ENCODE data around the gene SAMD5. TPM values are rescaled to one million over a fixed set of nuclear protein-coding genes. Genes with fewer than 3 reads are reported as not detected.

The SAMD5 gene
- total and polyA plus RNA-seq, 2 experiments from 2014 or later: 1.9 to 12.6 TPM

- Histone ChIP-seq H3K4me3 (no peak overlapping the region), H3K36me3 (replicated peaks; ENCODE audit: insufficient read depth, low read depth) (no peaks in the 10 kb centered on the region), H3K79me2 (peaks cover 17% of the 10 kb centered on the region), H3K9me2 (replicated peaks; ENCODE audit: insufficient read depth) (no peaks in the 10 kb centered on the region), H3K9me3 (ENCODE audit: low read depth) (no peaks in the 10 kb centered on the region), H3K4me2 (no peak overlapping the region), H3K4me1 (ENCODE audit: insufficient read depth) (peaks cover 6% of the 10 kb centered on the region), H3K27ac (no peak overlapping the region), H3K27me3 (no peaks in the 10 kb centered on the region), H2AFZ (no peak overlapping the region), H4K20me1 (ENCODE audit: insufficient read depth, poor library complexity, severe bottlenecking) (no peaks in the 10 kb centered on the region)
- WGBS (ENCODE audit: low lambda C conversion rate, missing lambda C conversion rate): 96% methylated on average over 3 of the region's 3 CpGs
- TF ChIP-seq EZH2 (IDR thresholded peaks at IDR 0.05; ENCODE audit: borderline replicate concordance): no peak
- TF ChIP-seq EZH2phosphoT487 (IDR thresholded peaks at IDR 0.05; ENCODE audit: low read depth, severe bottlenecking, unreplicated experiment): no peak
- TF ChIP-seq, protein P1, sequence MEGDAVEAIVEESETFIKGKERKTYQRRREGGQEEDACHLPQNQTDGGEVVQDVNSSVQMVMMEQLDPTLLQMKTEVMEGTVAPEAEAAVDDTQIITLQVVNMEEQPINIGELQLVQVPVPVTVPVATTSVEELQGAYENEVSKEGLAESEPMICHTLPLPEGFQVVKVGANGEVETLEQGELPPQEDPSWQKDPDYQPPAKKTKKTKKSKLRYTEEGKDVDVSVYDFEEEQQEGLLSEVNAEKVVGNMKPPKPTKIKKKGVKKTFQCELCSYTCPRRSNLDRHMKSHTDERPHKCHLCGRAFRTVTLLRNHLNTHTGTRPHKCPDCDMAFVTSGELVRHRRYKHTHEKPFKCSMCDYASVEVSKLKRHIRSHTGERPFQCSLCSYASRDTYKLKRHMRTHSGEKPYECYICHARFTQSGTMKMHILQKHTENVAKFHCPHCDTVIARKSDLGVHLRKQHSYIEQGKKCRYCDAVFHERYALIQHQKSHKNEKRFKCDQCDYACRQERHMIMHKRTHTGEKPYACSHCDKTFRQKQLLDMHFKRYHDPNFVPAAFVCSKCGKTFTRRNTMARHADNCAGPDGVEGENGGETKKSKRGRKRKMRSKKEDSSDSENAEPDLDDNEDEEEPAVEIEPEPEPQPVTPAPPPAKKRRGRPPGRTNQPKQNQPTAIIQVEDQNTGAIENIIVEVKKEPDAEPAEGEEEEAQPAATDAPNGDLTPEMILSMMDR (IDR thresholded peaks at IDR 0.05; ENCODE audit: poor library complexity): no peak
- no peak for DNase-seq (ENCODE audit: low spot score)
Measured at GRCh38 chr6:147548921-147549475, 40.5 kb downstream of the SAMD5 start.

GRCh38 chr6:147549531-147549930 lies 41.0 kb downstream of the SAMD5 start:
- Histone ChIP-seq H3K36me3 (replicated peaks; ENCODE audit: insufficient read depth, low read depth) (no peaks in the 10 kb centered on the region), H2AFZ (no peak overlapping the region), H3K9me3 (ENCODE audit: low read depth) (no peaks in the 10 kb centered on the region), H3K4me3 (no peak overlapping the region), H3K79me2 (peaks cover 17% of the 10 kb centered on the region), H3K9me2 (replicated peaks; ENCODE audit: insufficient read depth) (no peaks in the 10 kb centered on the region), H3K4me1 (ENCODE audit: insufficient read depth) (peaks cover 6% of the 10 kb centered on the region), H3K4me2 (no peak overlapping the region), H4K20me1 (ENCODE audit: insufficient read depth, poor library complexity, severe bottlenecking) (no peaks in the 10 kb centered on the region), H3K27me3 (no peaks in the 10 kb centered on the region), H3K27ac (no peak overlapping the region)
- no peak for DNase-seq (ENCODE audit: low spot score)
- WGBS (ENCODE audit: low lambda C conversion rate, missing lambda C conversion rate): 77% methylated on average over 4 of the region's 4 CpGs
- no peak for TF ChIP-seq EZH2phosphoT487 (IDR thresholded peaks at IDR 0.05; ENCODE audit: low read depth, severe bottlenecking, unreplicated experiment)
- TF ChIP-seq EZH2 (IDR thresholded peaks at IDR 0.05; ENCODE audit: borderline replicate concordance): no peak
- TF ChIP-seq, protein P1 (IDR thresholded peaks at IDR 0.05; ENCODE audit: poor library complexity): no peak

DNA sequence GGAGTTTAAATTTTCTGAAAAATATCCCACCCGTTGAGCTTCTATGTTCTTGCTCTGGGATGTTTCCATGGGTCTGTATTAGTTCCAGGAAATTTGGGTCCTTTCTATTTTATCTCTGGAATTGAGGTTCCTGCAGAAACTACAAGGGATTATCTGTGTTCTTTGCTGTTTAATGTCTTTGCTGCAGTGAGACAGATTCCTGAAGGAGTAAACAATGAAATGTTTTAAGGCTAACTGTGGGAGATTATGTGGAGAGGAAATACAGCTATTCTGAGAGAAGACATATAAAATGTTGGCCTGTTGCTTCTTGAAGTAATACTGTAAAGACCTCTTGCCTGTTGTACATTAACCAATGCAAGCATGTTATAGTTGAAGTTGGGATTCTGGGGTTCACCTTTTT lies 43.5 kb downstream of the SAMD5 start:
- Histone ChIP-seq H4K20me1 (ENCODE audit: insufficient read depth, poor library complexity, severe bottlenecking) (no peaks in the 10 kb centered on the region), H3K27me3 (no peaks in the 10 kb centered on the region), H3K36me3 (replicated peaks; ENCODE audit: insufficient read depth, low read depth) (no peaks in the 10 kb centered on the region), H3K4me1 (ENCODE audit: insufficient read depth) (peaks cover 6% of the 10 kb centered on the region), H3K4me2 (no peak overlapping the region), H3K9me3 (ENCODE audit: low read depth) (no peaks in the 10 kb centered on the region), H3K9me2 (replicated peaks; ENCODE audit: insufficient read depth) (no peaks in the 10 kb centered on the region), H3K79me2 (peaks cover 11% of the 10 kb centered on the region), H2AFZ (no peak overlapping the region), H3K27ac (no peak overlapping the region), H3K4me3 (no peak overlapping the region)
- WGBS (ENCODE audit: low lambda C conversion rate, missing lambda C conversion rate): 38% methylated on average over 1 of the region's 1 CpG
- no peak for DNase-seq (ENCODE audit: low spot score)
- no peak for TF ChIP-seq EZH2 (IDR thresholded peaks at IDR 0.05; ENCODE audit: borderline replicate concordance)
- no peak for TF ChIP-seq EZH2phosphoT487 (IDR thresholded peaks at IDR 0.05; ENCODE audit: low read depth, severe bottlenecking, unreplicated experiment)
- TF ChIP-seq, protein P1 (IDR thresholded peaks at IDR 0.05; ENCODE audit: poor library complexity): no peak

All from hepatocyte (in vitro differentiated cells).